ENCODE measurements around the gene MNX1.

MNX1 gene

DNA sequence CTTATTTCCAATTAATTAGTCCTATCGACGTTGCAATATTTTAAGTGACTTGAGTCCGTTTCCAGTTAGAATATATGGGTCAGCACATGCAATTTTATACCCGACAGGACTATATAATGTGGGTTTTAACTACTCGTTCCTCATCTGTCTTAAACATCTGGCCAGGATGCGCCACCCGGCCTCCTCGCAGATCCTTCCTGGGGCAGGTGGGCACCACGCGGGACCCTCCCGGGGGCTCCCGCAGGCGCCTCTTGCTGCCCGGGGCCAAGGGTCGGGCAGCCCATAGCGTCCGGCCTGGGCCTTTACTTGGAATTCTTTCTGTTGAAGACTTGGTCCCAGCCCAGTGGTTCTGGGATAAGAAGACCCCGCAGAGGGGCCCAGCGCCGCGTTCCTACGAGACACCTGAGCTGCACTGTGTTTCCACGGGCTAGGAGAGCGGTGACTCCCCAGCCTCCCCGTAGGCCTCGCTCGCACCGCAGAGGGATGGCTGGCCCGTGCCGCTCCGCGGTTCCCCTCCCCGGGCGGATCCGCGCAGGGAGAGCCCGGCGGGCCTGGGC is 10.1 kb upstream of the MNX1 start:
- Histone ChIP-seq H3K4me3 (ENCODE audit: extremely low read depth, insufficient read depth, low read length, poor library complexity, severe bottlenecking) (no peak overlapping the region), H3K36me3 (ENCODE audit: control insufficient read depth, insufficient read depth, low read length) (no peaks in the 10 kb centered on the region), H3K4me1 (ENCODE audit: control insufficient read depth, insufficient read depth, low read length, poor library complexity, severe bottlenecking) (peaks cover 6% of the 10 kb centered on the region), H3K27ac (ENCODE audit: low read depth, low read length, severe bottlenecking) (no peak overlapping the region), H3K9me3 (ENCODE audit: control insufficient read depth, low read length) (no peaks in the 10 kb centered on the region)
- 2 to 3% methylated on average over 30 to 34 of the region's 38 CpGs for WGBS, 2 experiments (ENCODE audit: insufficient coverage in 2 of 2)

DNA sequence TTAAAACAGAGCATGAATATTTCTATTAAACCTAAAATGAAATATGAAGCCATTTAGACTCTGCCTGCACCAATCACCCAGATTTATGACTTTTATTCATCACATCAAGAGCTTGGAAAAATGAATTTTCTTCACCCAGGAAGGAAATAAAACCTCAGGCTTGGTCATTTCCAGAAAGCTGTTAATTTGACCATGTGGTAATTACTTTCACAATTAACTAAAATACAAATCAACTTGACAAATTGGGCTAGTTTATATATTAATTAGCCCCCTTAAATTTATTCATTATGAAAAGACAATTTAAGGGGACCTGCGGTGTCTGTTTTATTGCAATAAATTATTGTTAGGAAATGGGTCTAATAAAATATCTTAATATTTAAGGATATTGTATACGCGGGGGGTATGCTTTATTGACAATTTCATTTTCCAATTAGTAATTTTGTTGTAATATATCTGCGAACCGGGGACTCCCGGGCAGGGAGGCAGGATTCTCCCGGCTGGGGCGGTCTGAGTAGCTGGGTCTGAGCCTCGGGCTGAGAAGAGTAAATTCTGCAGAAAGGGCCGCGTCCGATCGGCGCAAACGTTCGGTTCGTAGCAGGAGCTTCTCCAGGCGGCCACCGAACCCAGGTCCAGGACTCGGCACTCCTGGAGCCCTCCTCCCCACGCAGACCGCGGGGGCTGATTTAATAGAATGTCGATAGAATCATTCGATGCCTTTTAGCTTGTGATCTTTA is 9.4 kb upstream of the MNX1 start:
- no peak overlapping the region for H3K4me3 ChIP-seq (ENCODE audit: extremely low read depth, insufficient read depth, low read length, poor library complexity, severe bottlenecking)
- no peak overlapping the region for H3K27ac ChIP-seq (ENCODE audit: low read depth, low read length, severe bottlenecking)
- no peaks in the 10 kb centered on the region for H3K9me3 ChIP-seq (ENCODE audit: control insufficient read depth, low read length)
- H3K36me3 ChIP-seq (ENCODE audit: control insufficient read depth, insufficient read depth, low read length) = no peaks in the 10 kb centered on the region
- H3K4me1 ChIP-seq (ENCODE audit: control insufficient read depth, insufficient read depth, low read length, poor library complexity, severe bottlenecking) = peaks cover 6% of the 10 kb centered on the region
- 4 to 6% methylated on average over 11 to 16 of the region's 25 CpGs for WGBS, 2 experiments (ENCODE audit: insufficient coverage in 2 of 2)

DNA sequence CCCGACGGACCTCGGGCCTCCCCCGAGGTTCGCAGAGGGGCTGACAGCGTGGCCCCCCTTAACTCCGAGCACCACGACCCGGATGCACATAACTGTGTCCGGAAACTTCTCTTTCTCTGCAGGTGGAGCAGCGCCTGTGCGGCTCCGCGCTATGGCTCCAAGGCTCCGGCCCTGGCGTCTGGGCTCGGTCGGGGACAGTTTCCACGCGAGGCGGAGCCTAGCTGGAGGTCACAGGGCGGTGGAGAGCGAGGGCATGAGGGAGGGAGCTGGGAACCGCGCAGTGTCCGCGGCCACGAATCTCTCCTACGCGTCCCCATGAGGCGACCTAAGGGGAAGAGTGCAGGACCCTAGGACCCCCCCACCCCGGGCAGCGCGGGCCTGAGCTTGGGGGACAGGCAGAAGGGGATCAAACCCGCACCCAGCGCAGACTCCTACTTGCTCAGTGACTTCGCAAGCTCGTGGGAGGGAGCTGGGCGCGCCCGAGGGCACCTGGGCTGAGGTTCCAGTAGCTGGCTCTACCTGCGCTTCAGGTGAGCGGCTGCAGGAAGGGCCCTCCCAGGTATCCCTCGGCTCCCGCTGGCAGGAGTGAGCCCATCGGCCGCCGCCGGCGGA is 8.6 kb upstream of the MNX1 start:
- 1 to 2% methylated on average over 29 to 43 of the region's 50 CpGs for WGBS, 2 experiments (ENCODE audit: insufficient coverage in 2 of 2)
- H3K36me3 ChIP-seq (ENCODE audit: control insufficient read depth, insufficient read depth, low read length) = no peaks in the 10 kb centered on the region
- H3K4me3 ChIP-seq (ENCODE audit: extremely low read depth, insufficient read depth, low read length, poor library complexity, severe bottlenecking) = no peak overlapping the region
- H3K4me1 ChIP-seq (ENCODE audit: control insufficient read depth, insufficient read depth, low read length, poor library complexity, severe bottlenecking) = peaks cover 6% of the 10 kb centered on the region
- no peaks in the 10 kb centered on the region for H3K9me3 ChIP-seq (ENCODE audit: control insufficient read depth, low read length)
- H3K27ac ChIP-seq (ENCODE audit: low read depth, low read length, severe bottlenecking) = no peak overlapping the region

DNA sequence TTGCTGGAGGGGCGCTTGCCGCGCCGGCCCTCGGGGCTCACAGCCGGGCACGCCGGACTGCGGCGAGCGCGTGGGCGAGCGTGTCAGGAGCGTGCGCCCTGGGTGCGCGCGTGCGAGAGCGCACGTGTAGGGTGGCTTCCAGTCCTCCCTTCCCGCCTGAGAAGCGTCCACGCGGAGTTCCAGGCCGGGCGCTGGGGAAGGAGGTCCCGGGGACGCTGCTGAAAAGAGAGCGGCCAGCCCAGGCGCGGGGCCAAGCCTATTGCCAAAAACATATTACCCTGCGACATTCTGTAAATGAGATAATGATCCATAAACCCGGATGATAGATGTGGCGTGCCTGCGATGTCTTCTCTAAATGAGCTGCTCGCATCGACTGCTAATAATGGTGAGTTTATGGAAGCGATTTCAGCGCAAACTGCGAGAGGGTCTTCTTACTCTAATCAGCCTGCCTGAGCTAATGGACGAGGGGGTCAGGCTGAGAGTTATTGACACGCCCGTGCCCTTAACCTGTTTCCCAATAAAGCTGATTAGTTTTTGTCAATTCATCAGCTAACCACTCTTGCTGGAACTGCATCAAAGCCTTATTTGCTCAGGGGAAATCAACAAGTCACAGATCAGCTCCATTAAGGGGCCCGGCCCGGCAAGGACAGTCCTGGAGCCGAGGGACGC is 8.0 kb upstream of the MNX1 start:
- H3K4me1 ChIP-seq (ENCODE audit: control insufficient read depth, insufficient read depth, low read length, poor library complexity, severe bottlenecking) = peaks cover 6% of the 10 kb centered on the region
- 1 to 4% methylated on average over 33 to 45 of the region's 49 CpGs for WGBS, 2 experiments (ENCODE audit: insufficient coverage in 2 of 2)
- no peaks in the 10 kb centered on the region for H3K9me3 ChIP-seq (ENCODE audit: control insufficient read depth, low read length)
- H3K36me3 ChIP-seq (ENCODE audit: control insufficient read depth, insufficient read depth, low read length) = no peaks in the 10 kb centered on the region
- H3K4me3 ChIP-seq (ENCODE audit: extremely low read depth, insufficient read depth, low read length, poor library complexity, severe bottlenecking) = no peak overlapping the region
- H3K27ac ChIP-seq (ENCODE audit: low read depth, low read length, severe bottlenecking) = no peak overlapping the region

DNA sequence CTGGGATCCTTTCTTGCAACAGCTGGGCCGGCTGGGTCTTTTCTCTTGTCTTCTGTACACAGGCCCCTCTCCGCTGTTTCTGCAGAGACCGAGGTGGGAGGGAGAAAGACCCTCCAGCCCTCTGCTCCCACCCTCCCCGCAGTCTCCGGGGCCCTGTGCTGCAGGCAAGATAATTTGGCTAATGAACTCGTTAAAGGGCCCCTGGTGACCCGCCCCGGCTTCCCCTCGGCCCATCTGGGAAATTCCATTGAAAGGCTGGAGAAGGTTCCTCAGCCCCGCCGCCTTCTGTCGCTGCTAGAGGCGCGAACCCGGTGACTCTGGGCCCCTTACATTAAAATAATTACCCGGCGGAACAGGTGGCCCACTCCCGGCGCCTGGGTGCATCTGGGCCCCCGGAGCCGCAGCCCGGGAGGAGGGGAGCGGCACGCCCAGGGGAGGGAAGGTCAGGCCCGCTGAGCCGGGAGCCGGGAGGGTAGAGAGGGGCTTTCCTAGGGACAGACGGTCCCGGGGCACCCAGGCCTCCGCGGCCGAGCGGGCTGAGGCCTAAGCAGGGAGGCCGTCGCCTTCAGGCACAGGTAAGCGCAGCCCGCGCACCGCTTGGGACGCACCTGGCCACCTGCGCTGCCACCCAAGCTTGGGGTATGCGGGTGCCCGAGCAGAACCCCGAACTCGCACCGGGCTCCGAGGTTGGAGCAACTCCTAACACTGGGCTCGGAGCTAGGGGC is 7.3 kb upstream of the MNX1 start:
- Histone ChIP-seq H3K36me3 (ENCODE audit: control insufficient read depth, insufficient read depth, low read length) (no peaks in the 10 kb centered on the region), H3K27ac (ENCODE audit: low read depth, low read length, severe bottlenecking) (no peak overlapping the region), H3K4me3 (ENCODE audit: extremely low read depth, insufficient read depth, low read length, poor library complexity, severe bottlenecking) (no peak overlapping the region), H3K9me3 (ENCODE audit: control insufficient read depth, low read length) (no peaks in the 10 kb centered on the region), H3K4me1 (ENCODE audit: control insufficient read depth, insufficient read depth, low read length, poor library complexity, severe bottlenecking) (peaks cover 6% of the 10 kb centered on the region)
- 1 to 2% methylated on average over 39 to 42 of the region's 48 CpGs for WGBS, 2 experiments (ENCODE audit: insufficient coverage in 2 of 2)

DNA sequence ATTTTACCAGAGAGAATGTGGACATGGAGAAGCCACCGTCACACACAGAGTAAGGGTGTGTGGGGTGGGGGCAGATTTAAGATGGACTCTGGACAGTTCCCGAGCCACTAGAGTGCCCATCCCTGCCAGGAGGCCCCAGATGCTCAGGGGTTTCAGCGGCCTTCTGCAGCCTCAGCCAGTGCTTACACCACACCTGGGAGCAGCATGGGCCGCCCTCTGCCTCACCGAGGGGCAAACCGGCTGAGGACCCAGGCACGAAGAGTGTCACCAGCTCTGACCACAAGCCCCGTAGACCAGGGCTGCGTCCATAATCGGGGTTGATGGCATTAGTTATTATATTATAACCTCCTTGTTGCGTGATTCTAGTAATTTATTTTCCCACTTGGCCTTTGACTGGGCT is 6.7 kb upstream of the MNX1 start:
- no peak overlapping the region for H3K27ac ChIP-seq (ENCODE audit: low read depth, low read length, severe bottlenecking)
- 0 to 19% methylated on average over 4 to 5 of the region's 11 CpGs for WGBS, 2 experiments (ENCODE audit: insufficient coverage in 2 of 2)
- H3K9me3 ChIP-seq (ENCODE audit: control insufficient read depth, low read length) = no peaks in the 10 kb centered on the region

DNA sequence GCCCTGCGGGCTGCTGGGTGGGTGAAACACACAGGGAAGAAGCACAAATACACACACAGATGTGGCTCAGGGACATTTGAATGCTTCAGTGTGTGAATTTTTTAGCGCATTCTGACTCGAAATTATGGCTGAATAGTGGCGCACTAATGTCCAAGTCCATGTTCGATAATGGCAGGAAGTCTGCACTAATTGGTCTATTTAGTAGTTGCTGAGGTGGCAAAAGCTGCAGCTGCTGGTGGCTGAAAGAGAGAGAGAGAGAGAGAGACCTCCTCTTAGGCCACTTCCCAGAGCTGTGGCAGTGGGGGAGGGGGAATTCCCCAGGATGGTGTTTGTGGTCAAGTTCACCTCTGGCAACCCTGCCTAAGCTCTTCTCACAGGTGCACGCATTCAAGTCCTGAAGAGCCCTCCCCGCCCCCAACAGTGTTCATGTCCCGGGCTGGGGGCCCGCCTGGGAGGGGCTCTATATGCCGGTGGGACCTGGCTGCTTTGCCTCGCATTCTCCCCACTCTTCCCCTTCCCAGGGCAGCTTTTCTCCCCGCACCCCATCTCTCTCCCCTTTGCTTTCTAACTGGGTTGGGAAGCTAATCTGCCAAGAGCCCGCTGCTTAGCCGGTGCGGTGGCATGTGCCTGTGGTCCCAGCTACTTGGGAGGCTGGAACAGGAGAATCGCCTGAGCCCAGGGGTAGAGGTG is 6.0 kb upstream of the MNX1 start:
- no peaks in the 10 kb centered on the region for H3K36me3 ChIP-seq (ENCODE audit: control insufficient read depth, insufficient read depth, low read length)
- no peaks in the 10 kb centered on the region for H3K9me3 ChIP-seq (ENCODE audit: control insufficient read depth, low read length)
- 2 to 5% methylated on average over 11 to 12 of the region's 16 CpGs for WGBS, 2 experiments (ENCODE audit: insufficient coverage in 2 of 2)
- peaks cover 6% of the 10 kb centered on the region for H3K4me1 ChIP-seq (ENCODE audit: control insufficient read depth, insufficient read depth, low read length, poor library complexity, severe bottlenecking)
- no peak overlapping the region for H3K27ac ChIP-seq (ENCODE audit: low read depth, low read length, severe bottlenecking)
- H3K4me3 ChIP-seq (ENCODE audit: extremely low read depth, insufficient read depth, low read length, poor library complexity, severe bottlenecking) = no peak overlapping the region

More for the DNA sequence above, 6.7 kb upstream of the MNX1 start:
- peaks cover 6% of the 10 kb centered on the region for H3K4me1 ChIP-seq (ENCODE audit: control insufficient read depth, insufficient read depth, low read length, poor library complexity, severe bottlenecking)
- no peaks in the 10 kb centered on the region for H3K36me3 ChIP-seq (ENCODE audit: control insufficient read depth, insufficient read depth, low read length)
- no peak overlapping the region for H3K4me3 ChIP-seq (ENCODE audit: extremely low read depth, insufficient read depth, low read length, poor library complexity, severe bottlenecking)

DNA sequence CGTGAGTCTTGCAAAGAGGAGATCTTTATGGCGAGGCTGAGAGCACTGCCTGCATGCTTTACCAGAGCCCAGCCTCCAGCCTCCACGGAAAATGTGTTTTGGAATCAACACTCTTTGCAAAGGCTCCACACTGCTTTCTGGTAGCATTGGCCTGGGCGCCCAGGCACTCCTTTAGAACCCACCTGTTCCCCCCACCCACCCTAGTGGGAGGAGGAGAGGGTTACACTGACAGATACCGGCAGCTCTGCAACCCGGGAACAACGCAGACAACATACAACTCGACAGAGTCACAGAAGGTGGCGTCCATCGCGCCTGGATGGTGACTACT is 5.5 kb upstream of the MNX1 start:
- Histone ChIP-seq H3K27ac (ENCODE audit: low read depth, low read length, severe bottlenecking) (no peak overlapping the region), H3K4me1 (ENCODE audit: control insufficient read depth, insufficient read depth, low read length, poor library complexity, severe bottlenecking) (peaks cover 4% of the 10 kb centered on the region), H3K9me3 (ENCODE audit: control insufficient read depth, low read length) (no peaks in the 10 kb centered on the region), H3K36me3 (ENCODE audit: control insufficient read depth, insufficient read depth, low read length) (no peaks in the 10 kb centered on the region), H3K4me3 (ENCODE audit: extremely low read depth, insufficient read depth, low read length, poor library complexity, severe bottlenecking) (no peak overlapping the region)
- 5 to 6% methylated on average over 7 to 9 of the region's 11 CpGs for WGBS, 2 experiments (ENCODE audit: insufficient coverage in 2 of 2)

DNA sequence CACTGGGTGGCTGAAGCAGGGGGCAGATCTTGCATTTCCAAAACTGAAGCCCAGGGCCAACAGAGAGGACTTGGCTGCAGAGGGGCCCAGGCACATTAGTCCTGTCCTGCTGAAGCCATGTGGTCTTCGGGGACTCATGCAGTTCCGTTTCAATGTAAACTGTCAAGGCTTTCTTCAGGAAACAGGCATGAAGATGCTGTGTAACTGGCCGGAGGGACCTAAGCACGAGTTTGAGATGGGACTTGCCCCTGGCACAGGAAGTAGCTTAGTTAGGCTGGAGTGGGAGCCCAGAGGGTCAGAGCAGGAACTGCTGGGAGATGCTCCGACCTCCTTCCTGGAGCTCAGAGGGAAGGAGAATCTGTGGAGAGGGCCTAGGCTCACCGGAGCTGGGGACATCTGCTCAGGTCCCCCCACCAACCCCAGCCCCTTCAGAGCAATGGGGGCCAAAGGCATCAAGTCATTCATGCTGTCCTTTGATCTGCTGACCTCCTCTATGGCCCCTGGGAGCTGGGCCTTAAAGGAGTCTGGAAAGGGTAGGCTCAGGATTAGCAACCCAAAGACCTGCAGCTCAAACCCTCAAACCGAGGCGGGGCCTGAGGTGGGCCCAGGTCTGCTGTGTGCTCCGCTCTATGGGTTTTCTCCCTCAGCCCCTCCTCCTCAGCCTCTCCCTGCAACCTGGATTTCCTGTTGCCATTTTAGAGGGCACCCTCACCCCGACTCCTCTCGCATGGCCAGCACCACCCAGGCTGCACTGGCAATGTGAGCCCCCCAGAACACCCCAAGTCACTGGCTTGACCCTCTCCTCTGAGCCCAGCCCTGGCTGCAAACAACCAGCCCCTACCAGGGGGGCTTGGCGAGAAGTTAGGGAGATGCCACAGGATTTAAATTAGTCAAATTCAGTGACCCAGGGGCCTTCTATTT is 4.4 kb upstream of the MNX1 start:
- WGBS, 2 experiments (ENCODE audit: insufficient coverage in 2 of 2) = 32 to 45% methylated on average over 9 to 10 of the region's 12 CpGs
- Histone ChIP-seq H3K9me3 (ENCODE audit: control insufficient read depth, low read length) (no peaks in the 10 kb centered on the region), H3K27ac (ENCODE audit: low read depth, low read length, severe bottlenecking) (no peak overlapping the region), H3K4me3 (ENCODE audit: extremely low read depth, insufficient read depth, low read length, poor library complexity, severe bottlenecking) (no peak overlapping the region), H3K36me3 (ENCODE audit: control insufficient read depth, insufficient read depth, low read length) (no peaks in the 10 kb centered on the region), H3K4me1 (ENCODE audit: control insufficient read depth, insufficient read depth, low read length, poor library complexity, severe bottlenecking) (peaks cover 3% of the 10 kb centered on the region)
